GM12878 (cell line): ENCODE data around the gene EWSR1. TPM values are rescaled to one million over a fixed set of nuclear protein-coding genes. Genes with fewer than 3 reads are reported as not detected.

Source experiments
- ATAC-seq: fragments of 200-7000 bp; cut with Tn5 transposase; 3 replicates; pipeline ENCODE4 v1.9.1; 2020; ENCODE audit warnings: mild to moderate bottlenecking, moderate library complexity
- BruUV-seq: library from RNA; stranded (reverse); fragments of 400-500 nt; replicated peaks from 2 replicates; lab custom pipeline; 2021; lab: Mats Ljungman, UMichigan
- CTCF ChIA-PET: fragments of 300-600 bp; sonication (Branson Sonifier 250); formaldehyde crosslinking; extraction: SDS; loops from one replicate; lab custom pipeline; 2021; ENCODE audit warnings: inconsistent platforms; lab: Yijun Ruan, JAX
- POLR2A ChIA-PET: fragments of 350-600 bp; formaldehyde crosslinking; extraction: SDS; loops from one replicate; lab custom pipeline; 2021; ENCODE audit warnings: inconsistent platforms; lab: Charles Lee
- RAD21 ChIA-PET: fragments of 300-600 bp; sonication (Branson Sonifier 250); formaldehyde crosslinking; loops from one replicate; lab custom pipeline; 2023; ENCODE audit warnings: antibody characterized with exemption; ENCODE audit not compliant: unreplicated experiment; lab: Charles Lee
- SMC1A ChIA-PET: fragments of 300-600 bp; sonication (Branson Sonifier 250); formaldehyde crosslinking; loops from one replicate; lab custom pipeline; 2023; ENCODE audit not compliant: unreplicated experiment, uncharacterized antibody; lab: Charles Lee
- DNase-seq: peaks from one replicate; pipeline ENCODE4 v3.0.0-alpha.2; 2011; ENCODE audit warnings: low read depth, low spot score
- FAIRE-seq: peaks from 3 replicates; lab custom pipeline; 2011; peaks lifted over from hg19 to GRCh38; lab: Jason Lieb, UNC
- H2AFZ ChIP-seq: 2 replicates; pipeline ENCODE4 v1.6.0; 2011; ENCODE audit warnings: low read depth, low read length, control low read depth; ENCODE audit not compliant: control insufficient read depth
- H3K27ac ChIP-seq: 2 replicates; pipeline ENCODE4 v1.5.1; 2011; ENCODE audit warnings: control low read depth; ENCODE audit not compliant: control insufficient read depth, insufficient read depth
- H3K27me3 ChIP-seq, 2 experiments: replicated peaks in 1 of 2; 2 replicates each; pipeline versions ENCODE4 v1.6.0 to v1.6.1; 2011; ENCODE audit warnings: low read length in 1 of 2; ENCODE audit not compliant: control insufficient read depth in 2 of 2, insufficient read depth in 2 of 2
- H3K36me3 ChIP-seq, 2 experiments: 2 replicates each; pipeline ENCODE4 v1.5.1; 2011; ENCODE audit warnings: low read length in 1 of 2; ENCODE audit not compliant: control insufficient read depth in 2 of 2, insufficient read depth in 2 of 2
- H3K4me1 ChIP-seq: 2 replicates; pipeline ENCODE4 v1.6.1; 2011; ENCODE audit warnings: mild to moderate bottlenecking, low read length, moderate library complexity, mixed read lengths; ENCODE audit not compliant: control insufficient read depth, insufficient read depth
- H3K4me2 ChIP-seq: 2 replicates; pipeline ENCODE4 v1.6.0; 2011; ENCODE audit warnings: control low read depth; ENCODE audit not compliant: control insufficient read depth, insufficient read depth
- H3K4me3 ChIP-seq: fragments of 200-600 bp; sonication (generic); 2 replicates; pipeline ENCODE4 v1.5.1; 2016
- H3K79me2 ChIP-seq: 2 replicates; pipeline ENCODE4 v1.6.0; 2011; ENCODE audit warnings: low read length; ENCODE audit not compliant: control insufficient read depth, insufficient read depth
- H3K9ac ChIP-seq: 2 replicates; pipeline ENCODE4 v1.8.0; 2011; ENCODE audit warnings: low read length, control low read depth, mixed read lengths; ENCODE audit not compliant: control insufficient read depth, insufficient read depth
- H3K9me3 ChIP-seq: replicated peaks from 3 replicates; pipeline ENCODE4 v1.5.1; 2011; ENCODE audit warnings: mild to moderate bottlenecking, low read length; ENCODE audit not compliant: control insufficient read depth, insufficient read depth
- H4K20me1 ChIP-seq: 2 replicates; pipeline ENCODE4 v1.6.0; 2011; ENCODE audit not compliant: control insufficient read depth, insufficient read depth
- CEBPB ChIP-seq, 2 experiments: fragments of 150-350 bp in 1 of 2; IDR thresholded peaks; 2 replicates each; pipeline ENCODE4 v1.6.1; 2012 to 2014; ENCODE audit warnings: low read depth in 2 of 2, low read length in 2 of 2, borderline replicate concordance in 1 of 2, inconsistent platforms in 1 of 2
- CUX1 ChIP-seq: IDR thresholded peaks from 2 replicates; pipeline ENCODE4 v1.6.1; 2012; ENCODE audit warnings: improper control_type of control experiment, low read depth, low read length; ENCODE audit not compliant: insufficient replicate concordance
- EZH2 ChIP-seq: IDR thresholded peaks from 2 replicates; pipeline ENCODE4 v1.6.1; 2012; ENCODE audit warnings: low read depth, mild to moderate bottlenecking, control low read depth, inconsistent platforms, low read length, borderline replicate concordance; ENCODE audit not compliant: control insufficient read depth
- IRF3 ChIP-seq: fragments of 450-650 bp; IDR thresholded peaks from 2 replicates; pipeline ENCODE4 v1.6.1; 2014; ENCODE audit warnings: mild to moderate bottlenecking
- IRF4 ChIP-seq: IDR thresholded peaks from 2 replicates; pipeline ENCODE4 v1.6.1; 2011; ENCODE audit warnings: low read depth, low read length
- MEF2A ChIP-seq: IDR thresholded peaks from 2 replicates; pipeline ENCODE4 v1.6.1; 2011; ENCODE audit warnings: low read depth, mild to moderate bottlenecking, low read length, moderate library complexity; ENCODE audit not compliant: insufficient read depth
- MEF2B ChIP-seq: fragments of 450-650 bp; IDR thresholded peaks from 2 replicates; pipeline ENCODE4 v1.6.1; 2018; ENCODE audit warnings: mild to moderate bottlenecking, moderate library complexity; ENCODE audit not compliant: partially characterized antibody, poor library complexity, severe bottlenecking
- MXI1 ChIP-seq: fragments of 150-350 bp; IDR thresholded peaks from 2 replicates; pipeline ENCODE4 v1.6.1; 2011; ENCODE audit warnings: low read depth, mild to moderate bottlenecking, inconsistent platforms, low read length, improper control_type of control experiment
- NR2F1 ChIP-seq: fragments of 450-650 bp; conservative IDR thresholded peaks from 2 replicates; pipeline ENCODE4 v1.6.1; 2017; ENCODE audit warnings: mild to moderate bottlenecking
- SUZ12 ChIP-seq: fragments of 200-600 bp; sonication (generic); IDR thresholded peaks from one replicate; pipeline ENCODE4 v1.6.1; 2018; ENCODE audit warnings: antibody characterized with exemption, mild to moderate bottlenecking; ENCODE audit not compliant: unreplicated experiment
- WGBS: methylation state at CpG from one replicate; pipeline ENCODE4 v1.1.6; 2016; ENCODE audit warnings: low lambda C conversion rate; ENCODE audit not compliant: insufficient replicate concordance, insufficient coverage; ENCODE audit errors: missing lambda C conversion rate; 5-methylcytosine and 5-hydroxymethylcytosine counted together
- in situ Hi-C: fragments of 300-500 bp; cut with MboI; formaldehyde crosslinking; loops from 9 replicates; pipeline ENCODE4 v1.14.3; 2018; ENCODE audit warnings: mixed read lengths
- intact Hi-C: fragments of 100-400 bp; cut with micrococcal nuclease; formaldehyde crosslinking; loops from one replicate; pipeline ENCODE4 v1.14.2; 2022; ENCODE audit not compliant: unreplicated experiment
- polyA plus RNA-seq, 11 experiments: library from polyadenylated mRNA; depleted of rRNA in 4 of 11; unstranded in 6 of 11; stranded (reverse) in 5 of 11; fragments of >200 nt; fragmentation: Nextera tagmentation in 4 of 11; fragmentation: Illumina TruSeq in 1 of 11; extraction: Ambion mirVana in 4 of 11; extraction: Trizol in 1 of 11; gene quantifications; 1 replicate in 1 of 11; 2 replicates in 10 of 11; pipeline versions ENCODE4 v1.2.1 to v1.2.3, GENCODE V29; 2011 to 2016; ENCODE audit warnings: inconsistent platforms in 2 of 11, missing spikeins in 2 of 11, low read depth in 1 of 11
- total RNA-seq, 4 experiments: library from RNA; depleted of rRNA in 3 of 4; stranded (reverse); fragments of >200 nt in 3 of 4; fragmentation: Illumina TruSeq in 1 of 4; extraction: Trizol in 1 of 4; gene quantifications; 2 replicates each; pipeline versions ENCODE4 v1.2.1 to v1.2.3, GENCODE V29; 2013 to 2021

EWSR1 gene
- total and polyA plus RNA-seq, 10 of the 15 experiments (the other 5 are each of a cell fraction or from before 2014, with no cell fraction given), result 130 to 480 (median 356) TPM

GRCh38 chr22:29348956-29349355 lies 80.9 kb downstream of the EWSR1 start:
- FAIRE-seq, result no peak
- RAD21 ChIA-PET, result no interaction called here
- Histone ChIP-seq H3K27me3 (no peaks in the 10 kb centered on the region), H3K9ac (no peak overlapping the region), H3K4me3 (no peak overlapping the region), H2AFZ (no peak overlapping the region), H3K27ac (no peak overlapping the region), H3K36me3 (peaks cover 26 to 48% of the 10 kb centered on the region in 2 experiments), H3K9me3 (no peaks in the 10 kb centered on the region), H3K4me1 (no peaks in the 10 kb centered on the region), H4K20me1 (no peaks in the 10 kb centered on the region), H3K79me2 (no peaks in the 10 kb centered on the region), H3K4me2 (no peak overlapping the region)
- no peak for DNase-seq
- ATAC-seq, result no peak
- intact Hi-C loops (no loop called here), in situ Hi-C loops (no loop called here)
- no TSS peak for BruUV-seq
- no peak for TF ChIP-seq CUX1
- TF ChIP-seq NR2F1, result no peak
- TF ChIP-seq EZH2, result no peak
- no peak for TF ChIP-seq MEF2A
- no peak for TF ChIP-seq CEBPB (IDR thresholded peaks at IDR 0.05; ENCODE audit: borderline replicate concordance in 1 of 2, low read depth in 2 of 2, low read length in 2 of 2)
- TF ChIP-seq MXI1, result no peak
- no peak for TF ChIP-seq IRF4
- TF ChIP-seq SUZ12, result no peak
- no peak for TF ChIP-seq MEF2B
- TF ChIP-seq IRF3, result no peak
- POLR2A ChIA-PET, result no interaction called here
- SMC1A ChIA-PET, result no interaction called here
- CTCF ChIA-PET, result no interaction called here
- 94% methylated on average over 18 of the region's 18 CpGs for WGBS
